Sigmoid colon (tissue), 7 donors: ENCODE data around the gene ACOXL. TPM values are rescaled to one million over a fixed set of nuclear protein-coding genes. Genes with fewer than 3 reads are reported as not detected.

Experiments
- DNase-seq: peaks from one replicate; pipeline ENCODE4 v3.0.0-alpha.2; 2019
- H3K27ac ChIP-seq, 4 donors: fragments of 200-600 bp; sonication (generic); one replicate each; pipeline ENCODE4 v1.5.1; 2016 to 2019; ENCODE audit warnings: mild to moderate bottlenecking in 1 of 4
- H3K27me3 ChIP-seq, 3 donors: fragments of 200-600 bp; sonication (generic); one replicate each; pipeline ENCODE4 v1.5.1; 2019; ENCODE audit warnings: mild to moderate bottlenecking in 1 of 3
- H3K36me3 ChIP-seq, 4 donors: fragments of 200-600 bp; sonication (generic); one replicate each; pipeline ENCODE4 v1.5.1; 2016 to 2019
- H3K4me1 ChIP-seq, 4 donors: fragments of 200-600 bp; sonication (generic); one replicate each; pipeline ENCODE4 v1.5.1; 2017 to 2019
- H3K4me3 ChIP-seq, 4 donors: fragments of 200-600 bp; sonication (generic); one replicate each; pipeline ENCODE4 v1.5.1; 2017 to 2019; ENCODE audit warnings: mild to moderate bottlenecking in 2 of 4, moderate library complexity in 1 of 4
- H3K9me3 ChIP-seq, 4 donors: fragments of 200-600 bp in 3 of 4; sonication (generic) in 3 of 4; one replicate each; pipeline versions ENCODE4 v1.5.1 to v1.6.1; 2013 to 2019
- CTCF ChIP-seq, 4 experiments: fragments of 450-650 bp in 3 of 4; fragments of 200-600 bp in 1 of 4; IDR thresholded peaks; one replicate each; pipeline ENCODE4 v1.5.1; 2016 to 2019; ENCODE audit warnings: antibody characterized with exemption in 4 of 4, mild to moderate bottlenecking in 3 of 4, moderate library complexity in 2 of 4
- EP300 ChIP-seq, 4 donors: sonication (generic); formaldehyde crosslinking; IDR thresholded peaks; one replicate each; pipeline ENCODE4 v1.6.1; 2017; ENCODE audit warnings: antibody characterized with exemption in 4 of 4
- POLR2A ChIP-seq, 2 donors: fragments of 450-650 bp; IDR thresholded peaks; one replicate each; pipeline ENCODE4 v1.6.1; 2016; ENCODE audit warnings: antibody characterized with exemption in 2 of 2, mild to moderate bottlenecking in 2 of 2, moderate library complexity in 2 of 2
- POLR2AphosphoS5 ChIP-seq, 4 donors: sonication (generic); formaldehyde crosslinking; IDR thresholded peaks; one replicate each; pipeline ENCODE4 v1.6.1; 2017; ENCODE audit warnings: antibody characterized with exemption in 4 of 4
- WGBS, 2 donors: extraction: QIAGEN DNeasy Blood & Tissue Kit; methylation state at CpG; one replicate each; pipeline ENCODE4 v1.1.7; 2013; 5-methylcytosine and 5-hydroxymethylcytosine counted together
- intact Hi-C: fragments of 100-400 bp; cut with DNase I; formaldehyde crosslinking; loops from one replicate; pipeline ENCODE4 v1.15.1; 2023
- polyA plus RNA-seq, 3 donors: library from polyadenylated mRNA; stranded (reverse); fragments of 200-250 nt; gene quantifications; one replicate each; pipeline ENCODE4 v1.2.3, GENCODE V29; 2013
- total RNA-seq, 4 donors: library from RNA; depleted of rRNA; stranded (reverse); fragments of >200 nt; gene quantifications; one replicate each; pipeline ENCODE4 v1.1.0, GENCODE V29; 2016
- donor health status: healthy with polysubstance abuse.
- donor health status: Bipolar disorder and iron deficiency.
- donor health status: healthy.

ACOXL gene
- total and polyA plus RNA-seq, 7 donors, result 0.45 TPM; not detected in 6

- intact Hi-C loops, result no loop called here
- DNase-seq, result no peak
- Histone ChIP-seq H3K27ac (no peak overlapping the region), H3K27me3 (no peaks in the 10 kb centered on the region), H3K36me3 (no peaks in the 10 kb centered on the region), H3K4me3 (no peak overlapping the region), H3K4me1 (no peaks in the 10 kb centered on the region), H3K9me3 (no peaks in the 10 kb centered on the region)
- TF ChIP-seq POLR2A (IDR thresholded peaks at IDR 0.05) (no peak), EP300 (IDR thresholded peaks at IDR 0.05) (no peak), CTCF (IDR thresholded peaks at IDR 0.05) (no peak), POLR2AphosphoS5 (IDR thresholded peaks at IDR 0.05) (no peak)
- 73% methylated on average over 2 of the region's 2 CpGs for WGBS, 2 donors
Measured at GRCh38 chr2:110724820-110725219, 7.6 kb upstream of the ACOXL start.

GRCh38 chr2:110725370-110725769 lies 7.0 kb upstream of the ACOXL start:
- no peak for DNase-seq
- Histone ChIP-seq H3K4me3 (no peak overlapping the region), H3K4me1 (no peaks in the 10 kb centered on the region), H3K27me3 (no peaks in the 10 kb centered on the region), H3K9me3 (no peaks in the 10 kb centered on the region), H3K27ac (no peak overlapping the region), H3K36me3 (no peaks in the 10 kb centered on the region)
- 93 to 94% methylated on average over 9 of the region's 9 CpGs for WGBS, 2 donors
- TF ChIP-seq POLR2AphosphoS5 (IDR thresholded peaks at IDR 0.05) (no peak), CTCF (IDR thresholded peaks at IDR 0.05) (no peak)
- intact Hi-C loops, result no loop called here

GRCh38 chr2:110725859-110726258 lies 6.5 kb upstream of the ACOXL start:
- WGBS, 2 donors, result 82 to 91% methylated on average over 3 of the region's 3 CpGs
- H3K4me3 ChIP-seq, result no peak overlapping the region
- no peak overlapping the region for H3K27ac ChIP-seq
- no peaks in the 10 kb centered on the region for H3K4me1 ChIP-seq
- DNase-seq, result no peak
- H3K27me3 ChIP-seq, result peaks cover 0 to 4% (median 0%) of the 10 kb centered on the region in 3 donors
- H3K9me3 ChIP-seq, result no peaks in the 10 kb centered on the region
- TF ChIP-seq POLR2AphosphoS5 (IDR thresholded peaks at IDR 0.05), result no peak
- no peak for TF ChIP-seq CTCF (IDR thresholded peaks at IDR 0.05)
- intact Hi-C loops, result no loop called here
- H3K36me3 ChIP-seq, result no peaks in the 10 kb centered on the region

GRCh38 chr2:110726285-110726684 lies 6.1 kb upstream of the ACOXL start:
- no peak for TF ChIP-seq CTCF (IDR thresholded peaks at IDR 0.05)
- no peak for TF ChIP-seq POLR2AphosphoS5 (IDR thresholded peaks at IDR 0.05)
- TF ChIP-seq EP300 (IDR thresholded peaks at IDR 0.05), result no peak
- H3K27ac ChIP-seq, result no peak overlapping the region
- no peak overlapping the region for H3K4me3 ChIP-seq
- peaks cover 0 to 2% (median under 1%) of the 10 kb centered on the region in 4 donors for H3K9me3 ChIP-seq
- DNase-seq, result no peak
- WGBS, 2 donors, result 82 to 94% methylated on average over 2 of the region's 2 CpGs
- no peaks in the 10 kb centered on the region for H3K36me3 ChIP-seq
- intact Hi-C loops, result no loop called here
- peaks cover 0 to 9% (median 0%) of the 10 kb centered on the region in 3 donors for H3K27me3 ChIP-seq
- H3K4me1 ChIP-seq, result no peaks in the 10 kb centered on the region

- Histone ChIP-seq H3K27me3 (peaks cover 9 to 25% (median 14%) of the 10 kb centered on the region in 3 donors), H3K4me1 (peaks cover 0 to 7% (median 7%) of the 10 kb centered on the region in 4 donors), H3K36me3 (no peaks in the 10 kb centered on the region), H3K4me3 (no peak overlapping the region), H3K9me3 (peaks cover 0 to 3% (median 1%) of the 10 kb centered on the region in 4 donors), H3K27ac (no peak overlapping the region)
- TF ChIP-seq CTCF (IDR thresholded peaks at IDR 0.05) (no peak), EP300 (IDR thresholded peaks at IDR 0.05) (no peak), POLR2AphosphoS5 (IDR thresholded peaks at IDR 0.05) (no peak), POLR2A (IDR thresholded peaks at IDR 0.05) (no peak)
- intact Hi-C loops, result no loop called here
- DNase-seq, result no peak
- 56 to 87% methylated on average over 4 of the region's 4 CpGs for WGBS, 2 donors
Measured at GRCh38 chr2:110727923-110728322, 4.5 kb upstream of the ACOXL start.
